K562 (cell line): ENCODE data around the gene ZNF609. TPM values are rescaled to one million over a fixed set of nuclear protein-coding genes. Genes with fewer than 3 reads are reported as not detected.

Experiments
- CBX3 ChIP-seq, 2 experiments: IDR thresholded peaks; 1 replicate in 1 of 2; 2 replicates in 1 of 2; pipeline ENCODE4 v1.6.1; 2012; ENCODE audit warnings: inconsistent platforms in 2 of 2, low read length in 2 of 2, borderline replicate concordance in 1 of 2, control low read depth in 1 of 2
- CSDE1 ChIP-seq, 2 experiments: fragments of 450-650 bp; IDR thresholded peaks; 2 replicates each; pipeline ENCODE4 v1.6.1; 2016; ENCODE audit warnings: mild to moderate bottlenecking in 1 of 2
- JUND ChIP-seq, 2 experiments: IDR thresholded peaks; 2 replicates in 1 of 2; 3 replicates in 1 of 2; pipeline ENCODE4 v1.6.1; 2011; ENCODE audit warnings: borderline replicate concordance in 2 of 2, low read depth in 2 of 2, low read length in 2 of 2, improper control_type of control experiment in 1 of 2, missing biosample characterization in 1 of 2, missing genetic modification characterization in 1 of 2, missing genetic modification reagents in 1 of 2
- LEF1 ChIP-seq: fragments of 450-650 bp; IDR thresholded peaks from 2 replicates; pipeline ENCODE4 v1.6.1; 2016; ENCODE audit warnings: mild to moderate bottlenecking
- NFE2L1 ChIP-seq: fragments of 450-650 bp; IDR thresholded peaks from 2 replicates; pipeline ENCODE4 v1.6.1; 2016; ENCODE audit warnings: missing genetic modification characterization, low read depth, mild to moderate bottlenecking, missing compliant biosample characterization, moderate library complexity, borderline replicate concordance
- NFRKB ChIP-seq: fragments of 450-650 bp; IDR thresholded peaks from 2 replicates; pipeline ENCODE4 v1.6.1; 2016; ENCODE audit warnings: low read depth
- NFXL1 ChIP-seq: fragments of 450-650 bp; formaldehyde crosslinking; IDR thresholded peaks from 2 replicates; pipeline ENCODE4 v1.4.0; 2021; ENCODE audit warnings: mild to moderate bottlenecking
- RB1 ChIP-seq: fragments of 450-650 bp; IDR thresholded peaks from 2 replicates; pipeline ENCODE4 v1.6.1; 2017; ENCODE audit warnings: low read depth, mild to moderate bottlenecking
- RFX5 ChIP-seq: IDR thresholded peaks from 2 replicates; pipeline ENCODE4 v1.6.1; 2011; ENCODE audit warnings: low read depth, mild to moderate bottlenecking, improper control_type of control experiment, low read length
- TAF1 ChIP-seq: IDR thresholded peaks from 2 replicates; pipeline ENCODE4 v1.6.1; 2011; ENCODE audit warnings: mild to moderate bottlenecking, low read length, moderate library complexity; ENCODE audit not compliant: insufficient read depth, control insufficient read depth, severe bottlenecking; ENCODE audit errors: extremely low read depth
- ZNF253 ChIP-seq: fragments of 250-450 bp; sonication (Bioruptor Pico); conservative IDR thresholded peaks from 2 replicates; pipeline ENCODE4 v1.6.1; 2021; ENCODE audit warnings: mild to moderate bottlenecking
- polyA plus RNA-seq, 8 experiments: library from polyadenylated mRNA; depleted of rRNA in 4 of 8; stranded (reverse) in 5 of 8; unstranded in 3 of 8; fragments of >200 nt; fragmentation: Nextera tagmentation in 2 of 8; fragmentation: Illumina TruSeq in 1 of 8; extraction: Ambion mirVana in 2 of 8; extraction: Trizol in 1 of 8; gene quantifications; 2 replicates each; pipeline versions ENCODE4 v1.2.1 to v1.2.3, GENCODE V29; 2011 to 2014; ENCODE audit warnings: inconsistent platforms in 1 of 8, missing spikeins in 1 of 8
- total RNA-seq, 7 experiments: library from RNA; depleted of rRNA in 6 of 7; stranded (reverse); fragments of >200 nt in 6 of 7; fragmentation: Illumina TruSeq in 2 of 7; extraction: Trizol in 2 of 7; gene quantifications; 2 replicates each; pipeline versions ENCODE4 v1.2.1 to v1.2.3, GENCODE V29; 2011 to 2021; ENCODE audit warnings: low replicate concordance in 1 of 7
- TF ChIP-seq, protein P1 (sequence below): fragments of 450-650 bp; formaldehyde crosslinking; conservative IDR thresholded peaks from 2 replicates; pipeline ENCODE4 v1.4.0; 2022; ENCODE audit warnings: mild to moderate bottlenecking, missing genetic modification characterization
- TF ChIP-seq, protein P2 (sequence below), 2 experiments: fragments of 450-650 bp; IDR thresholded peaks; 2 replicates each; pipeline ENCODE4 v1.6.1; 2016; ENCODE audit warnings: mild to moderate bottlenecking in 2 of 2, borderline replicate concordance in 1 of 2, low read depth in 1 of 2, moderate library complexity in 1 of 2
- TF ChIP-seq, protein P3 (sequence below): sonication (generic); formaldehyde crosslinking; IDR thresholded peaks from 2 replicates; pipeline ENCODE4 v1.8.0; 2022; ENCODE audit warnings: missing genetic modification reagents, mild to moderate bottlenecking, moderate library complexity, borderline replicate concordance
- TF ChIP-seq, protein P4 (sequence below): sonication (generic); IDR thresholded peaks from 2 replicates; pipeline ENCODE4 v1.6.1; 2016

Gene ZNF609
- total and polyA plus RNA-seq, 9 of the 15 experiments (the other 6 are each of a cell fraction or from before 2014, with no cell fraction given), result 3.0 to 38.7 (median 17.8) TPM

DNA sequence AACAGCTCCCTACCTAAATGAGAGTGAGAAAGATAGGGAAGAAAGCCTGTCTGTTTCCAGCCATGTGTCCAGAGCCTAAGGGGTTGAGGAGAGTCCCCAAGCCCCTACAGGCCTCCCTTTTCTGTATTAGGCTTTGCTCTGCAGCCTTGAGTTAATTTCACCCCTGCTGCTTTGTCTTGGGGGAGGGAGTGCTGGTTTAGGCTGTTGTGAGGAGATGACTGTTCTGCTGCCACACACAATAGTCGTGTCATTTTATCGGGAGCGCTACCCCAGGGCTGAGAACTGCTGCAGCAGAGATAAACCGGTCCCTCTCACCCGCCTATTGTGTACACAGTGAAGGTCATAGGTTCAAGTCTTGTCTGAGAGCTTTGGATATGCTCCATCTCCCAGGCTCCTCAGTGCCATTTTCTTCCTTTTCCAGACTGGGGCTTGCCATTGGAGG lies 1.4 kb downstream of the ZNF609 start (continued):
- TF ChIP-seq, protein P1, sequence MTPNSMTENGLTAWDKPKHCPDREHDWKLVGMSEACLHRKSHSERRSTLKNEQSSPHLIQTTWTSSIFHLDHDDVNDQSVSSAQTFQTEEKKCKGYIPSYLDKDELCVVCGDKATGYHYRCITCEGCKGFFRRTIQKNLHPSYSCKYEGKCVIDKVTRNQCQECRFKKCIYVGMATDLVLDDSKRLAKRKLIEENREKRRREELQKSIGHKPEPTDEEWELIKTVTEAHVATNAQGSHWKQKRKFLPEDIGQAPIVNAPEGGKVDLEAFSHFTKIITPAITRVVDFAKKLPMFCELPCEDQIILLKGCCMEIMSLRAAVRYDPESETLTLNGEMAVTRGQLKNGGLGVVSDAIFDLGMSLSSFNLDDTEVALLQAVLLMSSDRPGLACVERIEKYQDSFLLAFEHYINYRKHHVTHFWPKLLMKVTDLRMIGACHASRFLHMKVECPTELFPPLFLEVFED (CRISPR knock-in tag), result no peak
- TF ChIP-seq ZNF253, result no peak
- no peak for TF ChIP-seq NFE2L1
- TF ChIP-seq, protein P2, sequence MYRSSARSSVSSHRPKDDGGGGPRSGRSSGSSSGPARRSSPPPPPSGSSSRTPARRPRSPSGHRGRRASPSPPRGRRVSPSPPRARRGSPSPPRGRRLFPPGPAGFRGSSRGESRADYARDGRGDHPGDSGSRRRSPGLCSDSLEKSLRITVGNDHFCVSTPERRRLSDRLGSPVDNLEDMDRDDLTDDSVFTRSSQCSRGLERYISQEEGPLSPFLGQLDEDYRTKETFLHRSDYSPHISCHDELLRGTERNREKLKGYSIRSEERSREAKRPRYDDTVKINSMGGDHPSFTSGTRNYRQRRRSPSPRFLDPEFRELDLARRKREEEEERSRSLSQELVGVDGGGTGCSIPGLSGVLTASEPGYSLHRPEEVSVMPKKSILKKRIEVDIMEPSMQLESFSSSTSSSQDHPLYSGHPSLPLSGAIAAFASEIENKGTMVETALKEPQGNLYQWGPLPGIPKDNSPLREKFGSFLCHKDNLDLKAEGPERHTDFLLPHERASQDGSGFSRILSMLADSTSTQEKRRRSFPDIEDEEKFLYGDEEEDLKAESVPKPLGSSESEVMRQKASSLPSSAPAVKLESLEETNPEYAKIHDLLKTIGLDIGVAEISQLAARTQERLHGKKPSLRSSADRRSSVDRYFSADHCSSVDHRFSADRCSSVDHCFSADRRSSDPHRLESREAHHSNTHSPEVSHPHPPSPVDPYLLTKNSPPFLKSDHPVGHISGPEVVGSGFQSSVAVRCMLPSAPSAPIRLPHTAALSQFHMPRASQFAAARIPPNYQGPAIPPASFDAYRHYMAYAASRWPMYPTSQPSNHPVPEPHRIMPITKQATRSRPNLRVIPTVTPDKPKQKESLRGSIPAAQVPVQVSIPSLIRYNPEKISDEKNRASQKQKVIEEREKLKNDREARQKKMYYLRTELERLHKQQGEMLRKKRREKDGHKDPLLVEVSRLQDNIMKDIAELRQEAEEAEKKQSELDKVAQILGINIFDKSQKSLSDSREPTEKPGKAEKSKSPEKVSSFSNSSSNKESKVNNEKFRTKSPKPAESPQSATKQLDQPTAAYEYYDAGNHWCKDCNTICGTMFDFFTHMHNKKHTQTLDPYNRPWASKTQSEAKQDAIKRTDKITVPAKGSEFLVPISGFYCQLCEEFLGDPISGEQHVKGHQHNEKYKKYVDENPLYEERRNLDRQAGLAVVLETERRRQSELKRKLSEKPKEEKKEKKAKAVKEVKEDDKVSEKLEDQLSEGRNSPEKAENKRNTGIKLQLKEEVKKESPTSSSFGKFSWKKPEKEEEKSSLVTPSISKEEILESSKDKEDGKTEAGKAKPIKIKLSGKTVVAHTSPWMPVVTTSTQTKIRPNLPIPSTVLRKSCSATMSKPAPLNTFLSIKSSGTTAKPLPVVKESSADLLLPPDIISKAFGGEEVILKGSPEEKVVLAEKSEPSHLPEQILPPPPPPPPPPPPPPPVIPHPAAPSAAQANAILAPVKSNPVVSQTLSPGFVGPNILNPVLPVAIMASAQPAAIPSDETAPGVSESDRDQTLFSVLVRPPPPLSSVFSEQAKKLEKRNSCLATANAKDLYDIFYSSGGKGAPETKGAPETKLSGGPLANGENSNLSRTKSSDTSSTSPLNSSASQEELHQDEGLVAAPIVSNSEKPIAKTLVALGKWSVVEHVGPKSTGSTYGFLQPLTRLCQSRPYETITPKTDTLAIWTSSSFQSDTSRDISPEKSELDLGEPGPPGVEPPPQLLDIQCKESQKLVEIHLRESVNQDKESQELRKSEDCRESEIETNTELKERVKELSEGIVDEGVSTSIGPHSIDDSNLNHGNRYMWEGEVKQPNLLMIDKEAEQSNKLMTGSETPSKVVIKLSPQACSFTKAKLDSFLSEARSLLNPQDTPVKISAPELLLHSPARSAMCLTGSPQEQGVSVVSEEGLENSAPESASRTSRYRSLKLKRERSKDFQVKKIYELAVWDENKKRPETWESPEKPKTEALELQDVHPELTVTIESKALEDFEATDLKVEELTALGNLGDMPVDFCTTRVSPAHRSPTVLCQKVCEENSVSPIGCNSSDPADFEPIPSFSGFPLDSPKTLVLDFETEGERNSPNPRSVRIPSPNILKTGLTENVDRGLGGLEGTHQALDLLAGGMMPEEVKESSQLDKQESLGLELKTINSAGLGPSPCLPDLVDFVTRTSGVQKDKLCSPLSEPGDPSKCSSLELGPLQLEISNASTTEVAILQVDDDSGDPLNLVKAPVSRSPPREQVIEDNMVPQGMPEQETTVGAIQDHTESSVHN (IDR thresholded peaks at IDR 0.05; ENCODE audit: borderline replicate concordance in 1 of 2, low read depth in 1 of 2), result no peak
- no peak for TF ChIP-seq CSDE1 (IDR thresholded peaks at IDR 0.05)
- TF ChIP-seq JUND (IDR thresholded peaks at IDR 0.05; ENCODE audit: borderline replicate concordance, low read depth, low read length), result peak; percentile 71; the same call in 1 of the 2 replicates
- peak; percentile 68; the same call in 1 of the 3 replicates for TF ChIP-seq JUND (tag; IDR thresholded peaks at IDR 0.05; ENCODE audit: borderline replicate concordance, low read depth, low read length)
- TF ChIP-seq LEF1, result peak; percentile 80
- TF ChIP-seq TAF1, result peak; percentile 32
- TF ChIP-seq, protein P3, sequence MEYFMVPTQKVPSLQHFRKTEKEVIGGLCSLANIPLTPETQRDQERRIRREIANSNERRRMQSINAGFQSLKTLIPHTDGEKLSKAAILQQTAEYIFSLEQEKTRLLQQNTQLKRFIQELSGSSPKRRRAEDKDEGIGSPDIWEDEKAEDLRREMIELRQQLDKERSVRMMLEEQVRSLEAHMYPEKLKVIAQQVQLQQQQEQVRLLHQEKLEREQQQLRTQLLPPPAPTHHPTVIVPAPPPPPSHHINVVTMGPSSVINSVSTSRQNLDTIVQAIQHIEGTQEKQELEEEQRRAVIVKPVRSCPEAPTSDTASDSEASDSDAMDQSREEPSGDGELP (CRISPR knock-in tag), result no peak
- TF ChIP-seq, protein P4, sequence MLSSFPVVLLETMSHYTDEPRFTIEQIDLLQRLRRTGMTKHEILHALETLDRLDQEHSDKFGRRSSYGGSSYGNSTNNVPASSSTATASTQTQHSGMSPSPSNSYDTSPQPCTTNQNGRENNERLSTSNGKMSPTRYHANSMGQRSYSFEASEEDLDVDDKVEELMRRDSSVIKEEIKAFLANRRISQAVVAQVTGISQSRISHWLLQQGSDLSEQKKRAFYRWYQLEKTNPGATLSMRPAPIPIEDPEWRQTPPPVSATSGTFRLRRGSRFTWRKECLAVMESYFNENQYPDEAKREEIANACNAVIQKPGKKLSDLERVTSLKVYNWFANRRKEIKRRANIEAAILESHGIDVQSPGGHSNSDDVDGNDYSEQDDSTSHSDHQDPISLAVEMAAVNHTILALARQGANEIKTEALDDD, result peak; percentile 98
- TF ChIP-seq NFXL1 (CRISPR knock-in tag), result no peak
- TF ChIP-seq CBX3 (IDR thresholded peaks at IDR 0.05; ENCODE audit: borderline replicate concordance in 1 of 2, low read length in 2 of 2), result peak in 1 of 2 experiments; percentile 66; a peak in 1 of 3 replicates
- no peak for TF ChIP-seq RFX5
- TF ChIP-seq RB1, result peak; percentile 28; the same call in 1 of the 2 replicates
- no peak for TF ChIP-seq NFRKB
